HG03354 (cell line): ENCODE data around the gene APMAP.
"Not testable (repeated sequence)": the region's sequence is repeated elsewhere in the genome, so short reads cannot be mapped to it uniquely, and the experiment has no call there.

Experiments
- ATAC-seq: cut with Tn5 transposase; IDR thresholded peaks from one replicate; pipeline ENCODE4 v1.9.1; 2021; ENCODE audit warnings: mild to moderate bottlenecking; ENCODE audit not compliant: unreplicated experiment, poor library complexity, severe bottlenecking

APMAP gene

GRCh38 chr20:24939036-24939435, 53.5 kb downstream of the APMAP start:
- ATAC-seq: no peak

GRCh38 chr20:24938498-24938897, 54.1 kb downstream of the APMAP start:
- ATAC-seq: no peak

GRCh38 chr20:24937579-24937978, 55.0 kb downstream of the APMAP start:
- ATAC-seq: no peak

- ATAC-seq: no peak
Observed at GRCh38 chr20:24936526-24937407, 55.8 kb downstream of the APMAP start.

- ATAC-seq: no peak
Observed at GRCh38 chr20:24935766-24936525, 56.6 kb downstream of the APMAP start.

GRCh38 chr20:24935140-24935539, 57.4 kb downstream of the APMAP start:
- no peak for ATAC-seq

GRCh38 chr20:24934716-24935115, 57.8 kb downstream of the APMAP start:
- no peak for ATAC-seq

- ATAC-seq: no peak
Observed at GRCh38 chr20:24934101-24934661, 58.4 kb downstream of the APMAP start.

- ATAC-seq: no peak
Observed at GRCh38 chr20:24933266-24933908, 59.2 kb downstream of the APMAP start.

GRCh38 chr20:24931893-24932292, 60.7 kb downstream of the APMAP start:
- ATAC-seq: not testable (repeated sequence)

GRCh38 chr20:24930724-24931688, 61.5 kb downstream of the APMAP start:
- ATAC-seq: not testable (repeated sequence)

- not testable (repeated sequence) for ATAC-seq
Observed at GRCh38 chr20:24929867-24930723, 62.5 kb downstream of the APMAP start.

- ATAC-seq: not testable (repeated sequence)
Observed at GRCh38 chr20:24929259-24929658, 63.3 kb downstream of the APMAP start.

GRCh38 chr20:24920706-24921105, 71.8 kb downstream of the APMAP start:
- ATAC-seq: not testable (repeated sequence)

GRCh38 chr20:24919665-24920064, 72.9 kb downstream of the APMAP start:
- not testable (repeated sequence) for ATAC-seq

GRCh38 chr20:24918579-24919566, 73.7 kb downstream of the APMAP start:
- ATAC-seq: no peak
